Mesenchymal stem cell (in vitro differentiated cells and primary cell): ENCODE measurements around the gene MAP4K5.

Experiments used
- DNase-seq: peaks from one replicate; pipeline ENCODE4 v3.0.0-alpha.2; 2013
- H2AFZ ChIP-seq: one replicate; pipeline ENCODE4 v1.6.1; 2013; ENCODE audit warnings: low read depth, mild to moderate bottlenecking, control low read depth, inconsistent platforms, low read length, moderate library complexity
- H2AK5ac ChIP-seq: 2 replicates; pipeline ENCODE4 v1.6.1; 2013; ENCODE audit warnings: low read length, moderate library complexity, mild to moderate bottlenecking, inconsistent platforms; ENCODE audit not compliant: severe bottlenecking
- H2BK120ac ChIP-seq: one replicate; pipeline ENCODE4 v1.6.1; 2013; ENCODE audit warnings: low read depth, mild to moderate bottlenecking, inconsistent platforms, low read length, moderate library complexity
- H2BK12ac ChIP-seq, 2 experiments: one replicate each; pipeline ENCODE4 v1.6.1; 2013; ENCODE audit warnings: inconsistent platforms in 2 of 2, low read length in 2 of 2, mild to moderate bottlenecking in 2 of 2, moderate library complexity in 2 of 2, control low read depth in 1 of 2
- H2BK15ac ChIP-seq: one replicate; pipeline ENCODE4 v1.6.1; 2013; ENCODE audit warnings: mild to moderate bottlenecking, low read depth, inconsistent platforms; ENCODE audit not compliant: poor library complexity, severe bottlenecking
- H2BK5ac ChIP-seq: 2 replicates; pipeline ENCODE4 v1.6.1; 2013; ENCODE audit warnings: low read depth, mild to moderate bottlenecking, low read length, control low read depth, inconsistent platforms; ENCODE audit not compliant: poor library complexity, severe bottlenecking
- H3K14ac ChIP-seq, 2 experiments: one replicate each; pipeline ENCODE4 v1.6.1; 2013; ENCODE audit warnings: inconsistent platforms in 2 of 2, low read length in 2 of 2, control low read depth in 1 of 2, mild to moderate bottlenecking in 1 of 2, moderate library complexity in 1 of 2
- H3K18ac ChIP-seq, 2 experiments: one replicate each; pipeline ENCODE4 v1.6.1; 2013; ENCODE audit warnings: inconsistent platforms in 2 of 2, low read length in 2 of 2, control low read depth in 1 of 2, low read depth in 1 of 2, mild to moderate bottlenecking in 1 of 2
- H3K23ac ChIP-seq, 2 experiments: one replicate each; pipeline ENCODE4 v1.6.1; 2013; ENCODE audit warnings: inconsistent platforms in 2 of 2, low read length in 2 of 2, mild to moderate bottlenecking in 2 of 2, moderate library complexity in 2 of 2, control low read depth in 1 of 2
- H3K27ac ChIP-seq: 2 replicates; pipeline ENCODE4 v1.5.1; 2013; ENCODE audit warnings: mild to moderate bottlenecking, moderate library complexity, low read length, control low read depth, inconsistent platforms; ENCODE audit not compliant: poor library complexity, severe bottlenecking
- H3K27me3 ChIP-seq, 2 experiments: 2 replicates each; pipeline versions ENCODE4 v1.6.1 to v1.7.0; 2013; ENCODE audit warnings: low read length in 2 of 2, mild to moderate bottlenecking in 2 of 2, moderate library complexity in 2 of 2, control low read depth in 1 of 2, inconsistent platforms in 1 of 2; ENCODE audit not compliant: control insufficient read depth in 1 of 2, insufficient read depth in 1 of 2
- H3K36me3 ChIP-seq, 2 experiments: 2 replicates each; pipeline versions ENCODE4 v1.6.1 to v1.7.0; 2013; ENCODE audit warnings: low read length in 2 of 2, control low read depth in 1 of 2, inconsistent platforms in 1 of 2, low read depth in 1 of 2, mild to moderate bottlenecking in 1 of 2; ENCODE audit not compliant: insufficient read depth in 2 of 2, control insufficient read depth in 1 of 2
- H3K4ac ChIP-seq, 2 experiments: one replicate each; pipeline ENCODE4 v1.6.1; 2013; ENCODE audit warnings: inconsistent platforms in 2 of 2, low read length in 2 of 2, mild to moderate bottlenecking in 2 of 2, moderate library complexity in 2 of 2, control low read depth in 1 of 2, low read depth in 1 of 2
- H3K4me1 ChIP-seq: 2 replicates; pipeline ENCODE4 v1.6.1; 2013; ENCODE audit warnings: low read depth, low read length, control low read depth; ENCODE audit not compliant: control insufficient read depth, insufficient read depth
- H3K4me2 ChIP-seq: 2 replicates; pipeline ENCODE4 v1.6.1; 2013; ENCODE audit warnings: low read length, mild to moderate bottlenecking, inconsistent platforms; ENCODE audit not compliant: poor library complexity, severe bottlenecking
- H3K4me3 ChIP-seq, 2 experiments: 2 replicates each; pipeline versions ENCODE4 v1.5.1 to v1.7.0; 2013; ENCODE audit warnings: low read length in 2 of 2, mild to moderate bottlenecking in 2 of 2, control low read depth in 1 of 2, low read depth in 1 of 2; ENCODE audit not compliant: insufficient read depth in 1 of 2
- H3K79me1 ChIP-seq: replicated peaks from 2 replicates; pipeline ENCODE4 v1.6.1; 2013; ENCODE audit warnings: mild to moderate bottlenecking, control low read depth, low read length, inconsistent platforms; ENCODE audit not compliant: poor library complexity, severe bottlenecking
- H3K9ac ChIP-seq: 2 replicates; pipeline ENCODE4 v1.7.0; 2013; ENCODE audit warnings: mild to moderate bottlenecking, low read length, moderate library complexity
- H3K9me3 ChIP-seq: 2 replicates; pipeline ENCODE4 v1.7.0; 2013; ENCODE audit warnings: mild to moderate bottlenecking, low read length; ENCODE audit not compliant: control insufficient read depth
- H4K8ac ChIP-seq: one replicate; pipeline ENCODE4 v1.6.1; 2013; ENCODE audit warnings: inconsistent platforms, mild to moderate bottlenecking, low read length, moderate library complexity
- H4K91ac ChIP-seq: one replicate; pipeline ENCODE4 v1.6.1; 2013; ENCODE audit warnings: mild to moderate bottlenecking, low read length, inconsistent platforms
- WGBS: methylation state at CpG from one replicate; pipeline ENCODE4 v1.1.7; 2013; ENCODE audit warnings: mixed read lengths; 5-methylcytosine and 5-hydroxymethylcytosine counted together

The MAP4K5 gene

DNA sequence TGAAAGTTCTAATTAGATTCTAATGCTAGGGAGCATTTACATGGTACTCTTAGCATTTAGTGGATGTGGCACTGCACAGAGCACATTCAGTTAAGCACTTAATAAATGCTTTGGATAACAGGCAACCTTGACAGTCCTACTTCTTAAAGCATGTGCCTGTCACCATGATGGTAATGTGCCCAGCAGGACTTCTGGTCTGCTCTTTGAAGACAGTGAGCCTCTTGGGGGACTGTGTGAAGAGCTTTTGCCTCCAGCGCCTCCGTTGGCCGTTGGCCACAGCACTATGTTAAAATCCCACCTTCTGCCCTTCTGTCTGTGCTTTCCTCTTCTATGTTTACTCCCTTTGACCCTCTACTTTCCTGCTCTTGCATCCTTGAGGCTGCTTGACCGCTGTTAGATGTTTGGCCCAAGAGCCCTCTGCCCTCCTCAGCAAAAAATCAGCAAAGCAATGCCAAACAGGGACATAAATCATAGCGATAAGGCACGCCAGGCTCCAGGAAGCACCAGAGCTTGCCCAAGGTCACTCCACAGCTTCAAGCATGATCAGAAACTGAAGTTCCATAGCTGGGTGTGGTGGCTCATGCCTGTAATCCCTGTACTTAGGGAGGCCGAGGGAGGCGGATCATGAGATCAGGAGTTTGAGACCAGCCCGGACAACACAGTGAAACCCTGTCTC lies 144.0 kb downstream of the MAP4K5 start:
- H3K18ac ChIP-seq = peak overlapping the region in 1 of 2 experiments; percentile 19
- no peak overlapping the region for H3K4ac ChIP-seq

DNA sequence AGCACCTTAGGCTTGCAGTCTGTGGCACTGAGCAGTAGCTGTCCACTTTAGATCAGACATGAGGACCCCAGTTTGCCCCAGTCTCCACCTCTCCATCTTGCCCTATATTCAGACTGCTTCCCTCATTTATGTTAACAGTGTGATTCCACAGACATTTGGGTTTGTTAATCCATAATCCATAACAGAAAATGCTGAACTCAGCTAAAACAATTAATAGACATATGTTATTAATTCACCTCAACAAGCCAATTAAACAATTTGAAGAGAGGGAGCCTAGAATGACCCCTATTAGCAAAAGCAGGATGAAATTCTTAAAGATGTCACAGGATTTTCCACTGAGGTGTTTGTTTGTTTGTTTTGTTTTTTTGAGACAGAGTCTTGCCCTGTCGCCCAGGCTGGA lies 144.8 kb downstream of the MAP4K5 start:
- H2BK5ac ChIP-seq = no peak overlapping the region
- H2AFZ ChIP-seq = no peak overlapping the region
- H2AK5ac ChIP-seq = peak overlapping the region; percentile 84
- H3K27me3 ChIP-seq = no peaks in the 10 kb centered on the region
- no peak overlapping the region for H2BK15ac ChIP-seq
- no peak overlapping the region for H4K91ac ChIP-seq
- H3K4ac ChIP-seq = no peak overlapping the region
- H3K4me2 ChIP-seq = no peak overlapping the region
- no peaks in the 10 kb centered on the region for H3K9me3 ChIP-seq
- H3K27ac ChIP-seq = no peak overlapping the region
- H3K23ac ChIP-seq = no peak overlapping the region
- no peak overlapping the region for H2BK120ac ChIP-seq
- no peak overlapping the region for H4K8ac ChIP-seq
- H3K18ac ChIP-seq = no peak overlapping the region
- no peak overlapping the region for H3K9ac ChIP-seq
- no peak overlapping the region for H3K14ac ChIP-seq
- WGBS = 100% methylated on average over 1 of the region's 1 CpG
- H3K36me3 ChIP-seq = no peaks in the 10 kb centered on the region
- H3K79me1 ChIP-seq = peaks cover 2% of the 10 kb centered on the region
- peaks cover 12% of the 10 kb centered on the region for H3K4me1 ChIP-seq
- no peak overlapping the region for H3K4me3 ChIP-seq
- no peak overlapping the region for H2BK12ac ChIP-seq
- no peak for DNase-seq

More for the DNA sequence above, 144.0 kb downstream of the MAP4K5 start:
- Histone ChIP-seq H3K9me3 (no peaks in the 10 kb centered on the region), H2BK12ac (peak overlapping the region in 1 of 2 experiments; percentile 29), H2BK15ac (no peak overlapping the region), H3K27ac (no peak overlapping the region), H3K14ac (no peak overlapping the region), H2BK5ac (no peak overlapping the region), H3K27me3 (no peaks in the 10 kb centered on the region), H2AFZ (no peak overlapping the region), H3K4me3 (no peak overlapping the region), H3K9ac (no peak overlapping the region), H3K4me1 (peaks cover 12% of the 10 kb centered on the region), H3K23ac (no peak overlapping the region), H2AK5ac (peak overlapping the region; percentile 5), H3K79me1 (peaks cover 2% of the 10 kb centered on the region), H3K36me3 (peaks cover 0 to 2% of the 10 kb centered on the region in 2 experiments), H3K4me2 (no peak overlapping the region), H2BK120ac (no peak overlapping the region), H4K91ac (no peak overlapping the region), H4K8ac (no peak overlapping the region)
- peak; percentile 56 for DNase-seq
- 36% methylated on average over 9 of the region's 9 CpGs for WGBS

DNA sequence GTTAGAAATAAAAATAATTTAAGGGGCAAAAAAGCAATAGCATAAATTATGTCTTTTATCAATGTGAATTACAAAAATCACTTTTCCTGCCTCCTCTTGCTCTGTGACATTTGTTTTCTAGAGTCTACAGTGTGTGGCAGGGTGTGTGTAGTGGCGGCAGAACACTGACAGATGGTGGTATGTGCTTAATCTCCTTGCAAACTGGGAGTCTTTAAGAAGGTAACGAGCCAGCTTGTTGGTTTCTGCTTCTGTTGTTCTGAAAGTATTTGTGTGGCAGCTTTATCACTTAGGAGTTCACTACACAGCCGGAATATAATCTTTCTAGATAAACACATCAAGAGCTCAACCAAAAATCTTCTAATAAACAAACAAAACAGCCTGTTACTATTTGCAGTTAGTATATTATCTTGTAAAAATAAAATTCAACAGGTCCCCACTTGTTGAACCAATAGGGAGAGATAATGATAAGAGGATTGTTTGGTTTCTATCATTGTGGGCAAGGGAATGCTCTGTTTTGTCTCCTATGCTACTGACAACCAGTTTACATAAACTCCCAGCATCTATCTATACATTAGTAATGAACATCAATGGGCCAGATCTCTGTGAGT lies 148.6 kb downstream of the MAP4K5 start:
- H2BK5ac ChIP-seq = no peak overlapping the region
- no peak overlapping the region for H3K9ac ChIP-seq
- H3K27me3 ChIP-seq = no peaks in the 10 kb centered on the region
- H3K27ac ChIP-seq = no peak overlapping the region
- no peak overlapping the region for H2AK5ac ChIP-seq
- no peak overlapping the region for H2AFZ ChIP-seq
- no peak overlapping the region for H3K4me2 ChIP-seq
- H4K8ac ChIP-seq = no peak overlapping the region
- no peaks in the 10 kb centered on the region for H3K9me3 ChIP-seq
- H2BK15ac ChIP-seq = no peak overlapping the region
- H3K4me1 ChIP-seq = peaks cover 10% of the 10 kb centered on the region
- WGBS = 11% methylated on average over 1 of the region's 3 CpGs
- DNase-seq = peak; percentile 49
- no peak overlapping the region for H3K4ac ChIP-seq
- no peak overlapping the region for H3K4me3 ChIP-seq
- no peak overlapping the region for H2BK12ac ChIP-seq
- H3K14ac ChIP-seq = no peak overlapping the region
- peaks cover under 1 to 3% of the 10 kb centered on the region in 2 experiments for H3K36me3 ChIP-seq
- no peak overlapping the region for H4K91ac ChIP-seq
- no peak overlapping the region for H2BK120ac ChIP-seq
- H3K23ac ChIP-seq = no peak overlapping the region
- H3K18ac ChIP-seq = no peak overlapping the region
- peaks cover 4% of the 10 kb centered on the region for H3K79me1 ChIP-seq

DNA sequence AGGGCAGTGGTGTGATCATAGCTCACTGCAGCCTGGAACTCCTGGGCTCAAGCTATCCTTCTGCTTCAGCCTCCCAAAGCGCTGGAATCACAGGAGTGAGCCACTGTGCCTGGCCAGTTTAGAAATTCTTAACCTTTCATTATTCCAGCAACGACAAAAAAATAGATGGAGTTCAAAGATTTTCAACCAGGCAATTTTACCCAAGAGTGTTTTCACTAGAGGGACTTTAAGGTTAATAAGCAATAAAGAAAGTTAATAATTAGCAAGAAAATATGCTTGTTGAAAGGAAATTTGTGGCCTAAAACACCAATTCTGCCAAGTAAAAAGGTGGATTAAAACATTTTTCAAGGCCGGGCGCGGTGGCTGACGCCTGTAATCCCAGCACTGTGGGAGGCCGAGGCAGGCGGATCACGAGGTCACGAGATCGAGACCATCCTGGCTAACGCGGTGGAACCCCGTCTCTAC lies 150.5 kb downstream of the MAP4K5 start:
- H3K36me3 ChIP-seq = peaks cover 3 to 10% of the 10 kb centered on the region in 2 experiments
- peaks cover 2% of the 10 kb centered on the region for H3K79me1 ChIP-seq
- H3K4me1 ChIP-seq = peaks cover 6% of the 10 kb centered on the region
- 89% methylated on average over 13 of the region's 14 CpGs for WGBS
- DNase-seq = no peak
- no peak overlapping the region for H2BK12ac ChIP-seq
- no peak overlapping the region for H3K4me3 ChIP-seq
- no peak overlapping the region for H3K23ac ChIP-seq
- no peak overlapping the region for H2BK15ac ChIP-seq
- H3K14ac ChIP-seq = no peak overlapping the region
- H2BK5ac ChIP-seq = no peak overlapping the region
- H3K27me3 ChIP-seq = no peaks in the 10 kb centered on the region
- no peak overlapping the region for H2BK120ac ChIP-seq
- no peak overlapping the region for H3K4me2 ChIP-seq
- H2AK5ac ChIP-seq = no peak overlapping the region
- H3K9me3 ChIP-seq = no peaks in the 10 kb centered on the region
- no peak overlapping the region for H3K4ac ChIP-seq
- H4K91ac ChIP-seq = no peak overlapping the region
- no peak overlapping the region for H3K18ac ChIP-seq
- H4K8ac ChIP-seq = no peak overlapping the region
- no peak overlapping the region for H2AFZ ChIP-seq
- H3K27ac ChIP-seq = peak overlapping the region; percentile 75
- H3K9ac ChIP-seq = no peak overlapping the region
